RKO (cell line): ENCODE data around the gene LACRT.
"Not testable (repeated sequence)": the region's sequence is repeated elsewhere in the genome, so short reads cannot be mapped to it uniquely, and the experiment has no call there.

Experiments used
- DNase-seq: peaks from one replicate; pipeline ENCODE4 v3.0.0-alpha.2; 2016; ENCODE audit warnings: low spot score

The LACRT gene

GRCh38 chr12:54639112-54639511, 4.4 kb upstream of the LACRT start:
- DNase-seq, result not testable (repeated sequence)

DNA sequence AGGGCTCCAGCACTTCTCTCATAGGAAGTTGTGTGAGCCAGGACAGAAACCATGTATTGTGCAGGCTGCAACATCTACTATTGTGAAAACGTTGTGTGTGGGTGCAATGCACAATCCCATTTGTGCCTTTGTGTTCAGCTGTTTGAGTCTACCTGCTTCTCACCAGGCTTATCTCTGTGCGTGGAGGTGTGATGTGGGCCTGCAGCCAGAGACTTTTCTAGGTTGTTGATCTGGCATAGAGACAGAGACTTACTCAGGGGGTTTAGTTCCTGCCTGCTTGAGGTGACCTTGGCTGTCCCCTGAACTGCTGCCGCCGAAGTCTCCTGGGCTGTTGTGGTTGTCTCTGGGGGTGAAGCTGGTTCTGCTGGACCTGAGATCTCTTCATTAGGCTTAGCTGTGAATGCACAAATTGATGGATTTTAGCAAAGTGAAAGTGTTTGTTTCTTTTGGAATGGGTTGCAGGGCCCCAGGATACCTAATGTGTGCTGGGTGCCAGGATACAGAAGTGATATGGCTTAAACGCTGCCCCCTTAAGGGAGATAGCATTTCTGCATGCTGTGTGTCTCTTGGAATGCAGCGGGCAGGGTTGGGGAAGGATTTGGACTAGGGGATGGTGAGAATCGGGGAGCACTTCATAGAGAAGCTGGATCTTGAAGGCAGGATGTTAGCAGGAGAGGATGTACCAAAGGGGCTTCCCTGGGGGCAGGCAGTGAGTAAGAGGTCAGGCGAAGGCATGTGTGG, 2.5 kb downstream of the LACRT start:
- no peak for DNase-seq

DNA sequence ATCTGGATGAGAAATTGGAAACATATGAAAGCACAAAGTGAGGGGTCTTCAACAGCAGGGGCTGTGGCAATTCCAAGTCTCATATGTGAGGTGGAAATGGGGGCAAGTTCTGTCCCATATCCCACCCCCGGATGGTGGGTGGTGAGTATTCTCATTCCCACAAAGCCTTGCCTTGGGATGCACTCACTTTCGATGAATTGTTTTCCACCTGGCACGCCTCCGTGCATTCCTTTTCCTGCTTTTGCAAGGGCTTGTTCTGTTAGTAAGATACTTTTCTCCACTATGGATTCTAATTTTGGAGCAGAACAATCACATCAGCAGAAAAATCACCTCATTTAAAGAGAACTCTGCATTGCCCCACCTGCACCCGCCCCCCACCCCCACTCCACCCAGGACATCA, 3.1 kb downstream of the LACRT start:
- no peak for DNase-seq

- no peak for DNase-seq
Observed at GRCh38 chr12:54629925-54630324, 4.8 kb downstream of the LACRT start.

DNA sequence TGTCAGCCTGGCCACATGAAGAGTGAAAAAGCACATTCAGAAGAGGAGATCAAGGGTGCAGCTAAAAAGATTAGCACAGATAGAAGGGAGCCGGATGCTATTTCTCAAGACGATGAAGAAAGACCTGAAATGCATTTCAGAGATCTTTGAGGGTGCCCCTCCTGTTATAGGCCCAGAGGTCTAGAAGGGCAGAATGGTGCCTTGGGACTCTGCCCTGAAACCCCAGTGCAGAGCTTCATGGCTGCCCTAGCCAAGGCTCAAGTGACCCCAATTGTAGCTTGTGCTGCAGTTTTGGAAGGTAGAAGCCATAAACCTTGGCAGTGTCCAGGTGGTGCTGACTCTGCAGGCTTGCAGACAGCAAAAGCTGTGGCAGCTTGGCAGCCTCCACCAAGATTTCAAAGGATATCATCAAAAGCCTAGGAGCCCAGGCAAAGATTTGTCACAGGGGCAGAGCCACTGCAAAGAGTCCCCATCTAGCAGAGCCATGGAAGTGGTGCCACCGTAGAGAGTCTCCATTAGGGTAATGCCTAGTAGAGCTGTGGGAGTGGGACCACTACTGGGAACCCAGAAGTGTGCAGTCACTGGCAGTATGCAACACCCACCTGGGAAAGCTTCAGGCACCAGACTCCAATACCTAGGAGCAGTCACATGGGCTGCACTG, 6.4 kb downstream of the LACRT start:
- no peak for DNase-seq

GRCh38 chr12:54627304-54627703, 7.4 kb downstream of the LACRT start:
- no peak for DNase-seq

DNA sequence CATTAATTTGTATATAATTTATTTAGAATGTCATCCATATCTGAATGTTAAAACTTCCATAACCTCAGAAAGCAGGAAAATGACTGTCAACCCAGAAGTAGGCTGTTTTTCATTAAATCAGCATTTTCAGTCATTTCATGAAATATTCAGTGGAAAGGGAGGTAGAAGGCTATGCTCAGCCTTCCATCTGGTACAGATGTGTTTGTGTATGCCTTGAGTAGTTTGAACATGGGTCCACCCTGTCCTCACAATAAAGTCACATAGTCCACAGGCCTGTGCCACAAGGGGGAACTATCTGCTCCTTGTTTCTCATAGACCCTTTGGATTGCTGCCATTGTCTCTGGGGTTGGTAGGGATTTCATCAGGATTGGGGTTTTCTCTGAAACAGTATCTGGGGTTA, 9.1 kb downstream of the LACRT start:
- DNase-seq, result no peak

- DNase-seq, result no peak
Observed at GRCh38 chr12:54624315-54625279, 10.1 kb downstream of the LACRT start.

DNA sequence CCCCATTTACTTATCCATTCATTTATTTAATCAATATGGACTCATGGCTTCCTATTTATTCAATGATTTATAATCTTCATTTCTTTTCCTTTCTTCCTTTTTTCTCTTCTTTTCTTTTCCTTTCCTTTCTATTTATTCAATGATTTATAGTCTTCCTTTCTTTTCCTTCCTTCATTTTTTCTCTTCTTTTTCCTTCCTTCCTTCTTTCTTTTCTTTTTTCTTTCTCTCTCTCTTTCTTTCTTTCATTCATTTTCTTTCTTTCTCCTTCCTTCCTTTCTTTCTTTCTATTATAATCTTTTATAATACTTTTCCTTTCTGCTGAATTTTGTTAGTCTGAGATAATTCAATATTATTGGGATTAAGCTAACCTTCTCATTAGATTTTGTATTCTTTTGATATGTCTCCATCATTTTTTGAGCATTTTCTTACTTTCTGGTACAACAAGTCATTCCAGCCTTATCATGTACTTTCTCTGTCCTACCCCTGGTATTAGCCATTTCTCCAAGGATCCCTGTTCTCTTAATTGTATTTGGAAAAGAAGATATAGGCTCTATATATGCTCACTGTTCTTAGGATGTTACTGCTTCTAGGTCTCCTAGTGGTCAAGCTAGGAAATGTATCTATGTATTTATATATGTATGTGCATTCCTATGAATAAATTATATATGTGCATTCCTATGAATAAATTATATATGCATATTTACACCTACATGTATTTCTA, 12.1 kb downstream of the LACRT start:
- peak; percentile 61 for DNase-seq

- DNase-seq, result no peak
Observed at GRCh38 chr12:54616933-54617680, 17.6 kb downstream of the LACRT start.

DNA sequence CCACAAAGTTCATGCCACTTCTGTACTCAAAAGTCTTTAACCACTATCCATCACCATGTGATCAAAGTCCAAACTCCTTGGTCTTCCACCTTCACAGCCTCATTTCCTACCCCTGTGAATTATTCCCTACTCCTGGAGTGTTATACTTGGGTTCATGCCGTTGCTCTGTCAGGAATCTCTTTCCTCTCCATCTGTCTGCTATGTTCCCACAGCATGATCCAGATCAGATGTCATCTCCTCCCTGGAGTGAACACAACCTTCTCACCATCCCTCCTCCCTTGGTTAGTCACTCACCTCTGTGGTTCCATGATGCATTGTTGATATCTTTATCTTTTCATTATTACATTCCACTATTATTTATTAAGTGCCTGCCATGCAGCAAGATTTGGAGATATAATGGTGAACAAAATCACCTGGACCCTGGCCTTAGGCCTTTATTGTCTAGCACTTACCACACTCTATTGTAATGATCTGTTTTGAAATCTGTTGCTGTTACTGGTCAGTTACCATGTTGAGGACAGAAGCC, 22.4 kb downstream of the LACRT start:
- DNase-seq, result no peak

DNA sequence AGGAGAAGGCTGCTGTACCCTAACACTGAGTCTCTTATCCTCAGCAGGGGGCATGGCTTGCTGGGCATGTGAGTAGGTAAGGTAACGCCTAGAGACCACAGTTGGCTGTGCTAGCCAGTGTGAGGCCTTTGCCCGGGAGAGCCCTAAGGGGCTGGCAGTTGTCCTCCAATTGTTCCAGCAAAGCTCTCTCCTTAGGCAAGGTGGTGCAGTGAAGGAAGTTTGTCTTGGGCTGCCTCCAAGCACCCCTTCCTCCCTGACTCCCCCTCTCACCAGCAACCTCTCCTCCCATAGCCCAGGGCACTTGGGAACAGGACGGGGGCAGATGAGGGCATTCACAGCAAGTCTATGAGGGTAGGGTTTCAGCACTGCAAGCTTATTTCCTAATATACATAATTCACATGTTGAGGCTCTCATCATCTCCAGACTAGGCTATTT, 23.0 kb downstream of the LACRT start:
- DNase-seq, result no peak

- no peak for DNase-seq
Observed at GRCh38 chr12:54608769-54609168, 25.9 kb downstream of the LACRT start.

GRCh38 chr12:54608156-54608555, 26.5 kb downstream of the LACRT start:
- DNase-seq, result no peak

GRCh38 chr12:54606556-54606955, 28.1 kb downstream of the LACRT start:
- no peak for DNase-seq

GRCh38 chr12:54605138-54605970, 29.3 kb downstream of the LACRT start:
- no peak for DNase-seq

DNA sequence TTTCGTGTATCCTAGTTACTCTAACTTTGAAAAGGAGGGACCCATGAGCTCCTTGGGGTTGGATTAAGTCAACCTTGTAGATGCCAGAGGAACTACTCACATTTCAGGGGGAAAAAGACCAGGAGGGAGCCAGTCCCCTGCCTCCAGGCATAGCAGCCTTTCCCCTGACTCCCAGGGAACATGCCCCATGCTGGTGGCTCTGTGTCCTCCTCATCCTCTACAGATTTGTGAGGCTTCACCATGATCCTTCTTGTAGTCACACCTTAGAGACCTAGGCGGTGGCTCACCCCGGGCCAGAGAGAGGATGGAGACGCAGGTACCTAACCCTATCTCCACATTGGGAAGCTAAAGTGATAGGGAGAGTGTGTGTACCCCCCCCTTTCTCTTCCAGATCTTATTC, 30.3 kb downstream of the LACRT start:
- DNase-seq, result no peak

DNA sequence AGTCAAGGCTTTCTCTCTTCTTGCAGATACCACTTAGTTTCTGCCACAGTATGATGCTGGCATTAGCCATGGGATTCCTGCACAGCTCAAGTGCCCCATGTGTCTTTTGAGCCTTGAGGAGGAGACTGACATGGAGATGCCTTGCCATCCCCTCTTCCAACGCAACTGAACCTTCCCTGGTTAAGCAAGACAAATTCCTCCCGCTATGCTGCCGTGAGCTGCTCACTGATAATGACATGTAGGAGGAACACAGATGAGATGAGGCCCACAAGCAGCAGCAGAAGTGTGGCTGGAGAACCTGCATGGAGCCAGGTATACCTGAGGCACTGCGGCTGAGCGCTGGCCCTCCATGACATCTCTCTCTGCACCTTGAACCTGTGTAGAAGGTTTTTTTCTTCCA, 30.8 kb downstream of the LACRT start:
- no peak for DNase-seq

DNA sequence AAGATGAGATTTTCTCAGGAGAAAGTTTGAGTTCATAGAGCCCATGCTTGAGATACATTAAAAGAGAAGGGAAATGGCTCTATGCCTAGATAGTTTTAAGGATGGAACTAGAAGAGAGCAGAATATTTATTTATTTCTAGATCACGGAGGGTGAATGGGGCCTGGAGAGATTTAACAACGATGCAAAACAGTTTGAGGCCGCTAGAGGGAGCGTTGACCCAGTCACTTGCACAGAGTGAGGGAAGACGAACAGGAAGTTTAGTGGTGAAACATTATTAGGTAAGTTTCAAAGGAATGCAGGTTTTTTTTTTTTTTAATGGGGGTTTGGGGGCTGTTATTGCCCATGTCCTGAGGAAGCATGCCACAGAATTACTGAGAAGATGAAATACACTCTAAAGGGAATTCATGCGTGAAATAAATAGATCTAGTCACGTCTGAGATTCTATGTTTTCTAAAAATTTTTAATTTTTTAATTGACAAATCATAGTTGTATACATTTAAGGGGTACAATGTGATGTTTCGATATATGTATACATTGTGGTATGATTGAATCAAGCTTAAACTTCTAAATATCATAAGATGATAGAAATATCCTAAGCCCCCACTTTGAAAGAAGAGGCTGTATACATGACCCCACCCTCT, 31.4 kb downstream of the LACRT start:
- peak; percentile 84 for DNase-seq

DNA sequence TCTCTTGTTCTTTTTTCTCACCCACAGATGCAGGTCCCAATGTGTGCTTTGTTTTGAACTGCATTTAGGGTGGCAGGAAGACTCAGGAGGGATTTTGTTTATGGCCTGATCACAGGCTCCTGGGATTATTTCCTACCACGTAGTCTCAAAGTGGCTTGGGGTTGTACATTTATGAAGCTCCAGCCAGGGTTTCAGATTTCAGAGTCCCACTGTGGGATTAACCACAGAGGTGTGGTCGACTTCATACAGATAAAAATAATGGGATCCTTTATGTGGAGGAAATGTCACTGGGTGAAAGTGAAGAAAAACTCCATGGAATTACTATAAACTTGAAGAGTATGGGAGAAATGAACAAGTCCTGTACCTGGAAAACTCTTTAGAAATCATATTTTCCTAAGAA, 32.0 kb downstream of the LACRT start:
- DNase-seq, result no peak
